NCI-H187 (cell line): ENCODE results near the gene SSBP4.

Source experiments
- DNase-seq, 2 experiments: peaks; one replicate each; lab custom pipeline; 2025; lab: John Stamatoyannopoulos, UW

Gene SSBP4

DNA sequence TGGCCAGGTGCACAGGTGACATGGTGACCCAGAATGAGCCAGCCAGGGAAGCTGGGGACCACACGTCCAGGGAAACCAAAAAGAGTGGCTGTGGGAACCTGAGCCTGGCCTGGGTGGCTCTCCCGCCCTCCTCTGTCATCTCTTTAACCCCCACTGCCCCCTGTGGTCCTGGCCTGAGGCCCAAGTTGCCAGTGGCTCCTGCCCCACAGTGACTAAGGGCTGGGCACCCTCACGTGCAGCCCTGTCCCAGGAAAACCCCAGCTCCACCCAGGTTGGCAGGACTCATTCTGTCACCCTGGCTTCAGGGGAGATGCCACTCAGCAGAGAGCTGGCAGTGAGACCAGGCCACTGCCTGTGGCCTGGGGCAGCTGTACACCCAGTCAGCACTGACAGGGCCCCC lies 49.3 kb downstream of the SSBP4 start:
- DNase-seq, result no peak

GRCh38 chr19:18469069-18469846 lies 50.1 kb downstream of the SSBP4 start:
- no peak for DNase-seq

- DNase-seq, result no peak
Observed at GRCh38 chr19:18470787-18471186, 51.6 kb downstream of the SSBP4 start.

- DNase-seq, result no peak
Observed at GRCh38 chr19:18473003-18473705, 54.0 kb downstream of the SSBP4 start.

DNA sequence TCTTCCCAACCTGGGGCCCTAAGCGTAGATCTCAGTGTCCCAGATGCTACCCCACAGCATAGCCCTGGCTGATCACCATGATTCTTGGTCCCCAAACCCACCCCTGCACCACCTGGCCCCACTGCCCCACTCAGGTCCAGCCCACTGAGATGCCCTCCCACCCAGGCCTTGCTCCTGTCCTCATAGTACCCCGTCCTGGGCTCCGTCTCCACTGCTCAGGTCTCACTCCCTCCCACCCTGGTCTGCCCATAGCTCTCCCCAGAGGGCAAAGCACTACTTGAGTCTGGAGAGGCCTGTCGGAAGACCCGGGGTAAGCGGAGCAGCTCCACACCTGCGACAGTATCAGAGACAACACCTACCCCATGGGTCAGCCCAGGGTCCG lies 54.5 kb downstream of the SSBP4 start:
- no peak for DNase-seq

DNA sequence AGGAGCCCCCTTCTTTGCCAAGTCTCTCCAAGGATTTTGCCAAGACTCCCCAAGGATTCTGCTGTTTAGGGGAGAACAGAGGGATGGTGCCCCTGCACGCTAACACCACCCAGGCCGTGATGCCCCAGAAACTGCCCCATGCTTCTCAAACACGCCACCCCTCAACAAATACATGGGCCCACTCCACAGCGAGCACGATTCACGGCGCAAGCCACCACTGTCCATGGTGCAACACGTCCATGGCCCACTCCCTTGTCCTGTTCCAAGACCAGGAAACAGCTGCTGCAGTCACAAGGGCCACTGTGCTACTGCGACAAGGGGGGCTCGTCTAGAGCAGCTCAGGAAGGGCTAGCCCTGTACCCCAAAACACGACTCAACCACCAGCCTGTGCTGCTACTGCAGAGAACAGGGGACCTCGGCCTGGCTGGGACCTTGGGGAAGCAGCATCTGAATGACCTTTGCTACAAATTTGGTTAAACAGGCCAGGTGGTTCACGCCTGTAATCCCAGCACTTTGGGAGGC lies 55.2 kb downstream of the SSBP4 start:
- DNase-seq, result no peak

DNA sequence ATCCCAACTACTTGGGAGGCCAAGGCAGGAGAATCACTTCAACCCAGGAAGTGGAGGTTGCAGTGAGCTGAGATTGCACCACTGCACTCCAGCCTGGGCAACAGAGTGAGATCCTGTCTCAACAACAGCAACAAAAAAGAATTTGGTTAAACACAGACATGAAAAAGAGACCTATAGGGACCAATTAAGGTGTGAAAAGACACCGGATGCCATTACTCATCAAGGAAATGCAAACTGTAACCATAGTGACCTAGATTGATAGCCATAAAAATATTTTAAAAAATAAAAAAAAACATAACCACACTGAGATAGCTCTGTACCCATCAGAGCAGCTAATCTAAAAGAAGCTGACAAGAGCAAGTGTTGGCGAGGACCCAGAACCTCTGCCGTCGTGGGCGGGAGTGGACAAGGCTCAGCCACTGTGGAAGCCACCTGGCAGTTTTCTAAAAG lies 55.8 kb downstream of the SSBP4 start:
- no peak for DNase-seq

DNA sequence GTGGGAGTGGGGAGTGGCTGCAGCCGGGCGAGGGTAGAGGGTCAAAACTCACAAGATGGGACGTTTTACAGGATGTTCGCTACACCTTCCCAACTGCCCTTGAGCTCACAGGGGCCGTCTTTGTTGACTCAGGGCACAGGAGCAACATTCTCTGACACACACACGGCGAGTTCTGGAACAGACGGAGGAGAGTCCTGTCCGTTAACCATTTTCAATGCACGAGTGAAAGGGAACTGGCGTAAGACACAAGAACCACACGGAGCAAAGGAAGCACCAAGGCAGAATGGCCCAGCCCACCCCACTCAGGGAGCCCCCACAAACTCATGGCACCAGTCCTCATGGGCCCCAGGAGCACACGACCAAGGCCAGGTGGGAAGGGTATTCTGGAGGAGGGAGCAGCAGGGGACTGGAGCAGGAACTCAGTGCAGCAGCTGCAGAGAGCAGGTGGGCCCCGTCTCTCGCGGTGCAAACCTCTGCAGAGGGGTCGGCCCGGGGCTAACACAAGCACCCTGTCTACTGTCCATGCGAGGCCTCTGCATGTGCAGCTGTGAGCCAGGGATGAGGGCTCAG lies 56.6 kb downstream of the SSBP4 start:
- DNase-seq, result no peak

DNA sequence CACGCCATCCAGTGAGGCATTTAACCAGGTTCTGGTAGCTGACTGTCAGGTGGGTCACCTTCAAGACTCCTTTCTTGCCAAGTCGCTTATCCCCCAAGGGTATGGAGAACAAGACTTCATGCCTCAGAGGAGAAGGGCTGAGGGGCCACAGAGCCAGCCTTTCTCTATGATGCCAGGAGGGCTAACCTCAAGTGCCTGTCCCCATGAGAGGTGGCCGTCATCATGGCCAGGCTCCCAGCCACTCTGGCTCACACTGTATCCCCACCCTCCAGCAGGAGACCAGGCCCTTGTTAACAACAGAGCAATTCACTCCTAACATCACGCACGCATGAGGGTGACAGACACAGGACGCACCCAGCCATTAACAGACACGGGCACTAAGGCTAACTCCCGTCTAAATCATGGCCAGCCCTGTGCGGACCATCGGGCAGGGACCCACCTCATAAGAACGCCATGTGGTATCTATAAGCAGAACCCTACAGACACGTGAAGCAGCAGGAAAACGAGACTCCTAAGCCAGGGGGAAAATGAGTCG lies 57.4 kb downstream of the SSBP4 start:
- DNase-seq, result no peak

GRCh38 chr19:18477042-18477779 lies 58.0 kb downstream of the SSBP4 start:
- DNase-seq, result no peak

- DNase-seq, result no peak
Observed at GRCh38 chr19:18477974-18478373, 58.8 kb downstream of the SSBP4 start.

- no peak for DNase-seq
Observed at GRCh38 chr19:18478545-18479311, 59.5 kb downstream of the SSBP4 start.

GRCh38 chr19:18480006-18480691 lies 61.0 kb downstream of the SSBP4 start:
- DNase-seq, result no peak

- DNase-seq, result no peak
Observed at GRCh38 chr19:18481505-18482222, 62.5 kb downstream of the SSBP4 start.

- no peak for DNase-seq
Observed at GRCh38 chr19:18483119-18483890, 64.1 kb downstream of the SSBP4 start.
